HG03025 (cell line): ENCODE measurements around the gene TAAR9.

Experiments
- ATAC-seq: cut with Tn5 transposase; IDR thresholded peaks from one replicate; pipeline ENCODE4 v1.9.1; 2021; ENCODE audit warnings: mild to moderate bottlenecking, moderate library complexity; ENCODE audit not compliant: unreplicated experiment, low FRiP score

TAAR9 gene

GRCh38 chr6:132584698-132585097, 46.6 kb downstream of the TAAR9 start:
- no peak for ATAC-seq

GRCh38 chr6:132587424-132587823, 49.3 kb downstream of the TAAR9 start:
- no peak for ATAC-seq
